Lower leg skin (tissue), 4 donors: ENCODE data around the gene AP2A1. TPM values are rescaled to one million over a fixed set of nuclear protein-coding genes. Genes with fewer than 3 reads are reported as not detected.

Source experiments
- DNase-seq, 2 donors: peaks; one replicate each; pipeline ENCODE4 v3.0.0-alpha.2; 2019; ENCODE audit warnings: low spot score in 2 of 2
- H3K4me3 ChIP-seq: fragments of 200-600 bp; sonication (generic); 2 replicates; pipeline ENCODE4 v1.5.1; 2017; ENCODE audit warnings: mild to moderate bottlenecking, low read depth; ENCODE audit not compliant: poor library complexity, severe bottlenecking
- POLR2A ChIP-seq, 2 donors: fragments of 450-650 bp; IDR thresholded peaks; one replicate each; pipeline ENCODE4 v1.6.1; 2016 to 2017; ENCODE audit warnings: antibody characterized with exemption in 2 of 2, mild to moderate bottlenecking in 1 of 2, moderate library complexity in 1 of 2
- WGBS, 2 donors: methylation state at CpG; one replicate each; pipeline ENCODE4 v1.1.5; 2018; 5-methylcytosine and 5-hydroxymethylcytosine counted together
- intact Hi-C: fragments of 100-400 bp; cut with DNase I; formaldehyde crosslinking; loops from one replicate; pipeline ENCODE4 v1.15.0; 2023; ENCODE audit warnings: low total_unique reads
- total RNA-seq, 4 donors: library from RNA; depleted of rRNA; stranded (reverse); fragments of >200 nt; gene quantifications; one replicate each; pipeline ENCODE4 v1.1.0, GENCODE V29; 2016
- TF ChIP-seq, protein P1 (sequence below), 3 donors: fragments of 450-650 bp; IDR thresholded peaks; one replicate each; pipeline ENCODE4 v1.5.1; 2016; ENCODE audit warnings: antibody characterized with exemption in 3 of 3, mild to moderate bottlenecking in 3 of 3, moderate library complexity in 2 of 3

The AP2A1 gene
- total RNA-seq, 4 donors from 2014 or later = 112 to 123 (median 116) TPM

DNA sequence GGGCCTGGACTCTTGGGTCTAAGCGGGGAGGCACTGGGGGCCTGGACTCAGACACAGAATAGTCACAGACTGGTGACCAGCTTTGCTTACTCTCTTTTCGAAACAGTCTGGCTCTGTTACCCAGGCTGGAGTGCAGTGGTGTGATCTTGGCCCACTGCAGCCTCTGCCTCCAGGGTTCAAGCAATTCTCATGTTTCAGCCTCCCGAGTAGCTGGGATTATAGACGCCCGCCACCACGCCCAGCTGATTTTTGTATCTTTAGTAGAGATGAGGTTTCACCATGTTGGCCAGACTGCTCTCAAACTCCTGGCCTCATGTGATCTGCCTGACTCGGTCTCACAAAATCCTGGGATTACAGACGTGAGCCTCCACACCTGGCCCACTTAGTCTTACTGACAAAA is 62.4 kb downstream of the AP2A1 start:
- H3K4me3 ChIP-seq = no peak overlapping the region
- TF ChIP-seq, protein P1, sequence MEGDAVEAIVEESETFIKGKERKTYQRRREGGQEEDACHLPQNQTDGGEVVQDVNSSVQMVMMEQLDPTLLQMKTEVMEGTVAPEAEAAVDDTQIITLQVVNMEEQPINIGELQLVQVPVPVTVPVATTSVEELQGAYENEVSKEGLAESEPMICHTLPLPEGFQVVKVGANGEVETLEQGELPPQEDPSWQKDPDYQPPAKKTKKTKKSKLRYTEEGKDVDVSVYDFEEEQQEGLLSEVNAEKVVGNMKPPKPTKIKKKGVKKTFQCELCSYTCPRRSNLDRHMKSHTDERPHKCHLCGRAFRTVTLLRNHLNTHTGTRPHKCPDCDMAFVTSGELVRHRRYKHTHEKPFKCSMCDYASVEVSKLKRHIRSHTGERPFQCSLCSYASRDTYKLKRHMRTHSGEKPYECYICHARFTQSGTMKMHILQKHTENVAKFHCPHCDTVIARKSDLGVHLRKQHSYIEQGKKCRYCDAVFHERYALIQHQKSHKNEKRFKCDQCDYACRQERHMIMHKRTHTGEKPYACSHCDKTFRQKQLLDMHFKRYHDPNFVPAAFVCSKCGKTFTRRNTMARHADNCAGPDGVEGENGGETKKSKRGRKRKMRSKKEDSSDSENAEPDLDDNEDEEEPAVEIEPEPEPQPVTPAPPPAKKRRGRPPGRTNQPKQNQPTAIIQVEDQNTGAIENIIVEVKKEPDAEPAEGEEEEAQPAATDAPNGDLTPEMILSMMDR (IDR thresholded peaks at IDR 0.05) = no peak
- no peak for TF ChIP-seq POLR2A (IDR thresholded peaks at IDR 0.05)
- intact Hi-C loops = no loop called here
- no peak for DNase-seq
- 88 to 93% methylated on average over 7 to 8 of the region's 8 CpGs for WGBS, 2 donors

DNA sequence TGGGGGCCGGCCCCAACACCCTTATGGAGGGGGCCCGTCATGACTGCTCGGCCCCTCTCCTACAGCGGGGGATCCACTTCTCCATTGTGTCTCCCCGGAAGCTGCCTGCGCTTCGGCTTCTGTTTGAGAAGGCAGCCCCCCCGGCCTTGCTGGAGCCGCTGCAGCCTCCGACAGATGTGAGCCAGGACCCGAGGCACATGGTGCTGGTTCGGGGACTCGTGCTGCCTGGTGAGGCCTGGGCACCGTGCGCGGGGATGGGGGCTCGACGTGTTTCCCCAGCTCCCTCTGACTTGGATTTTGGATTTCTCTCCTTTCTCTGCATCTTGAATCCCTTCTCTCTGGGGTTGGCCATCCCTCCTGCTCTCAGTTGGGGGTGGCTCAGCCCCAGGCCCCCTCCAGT is 62.9 kb downstream of the AP2A1 start:
- intact Hi-C loops = no loop called here
- 90 to 94% methylated on average over 15 to 18 of the region's 18 CpGs for WGBS, 2 donors
- TF ChIP-seq, protein P1 (IDR thresholded peaks at IDR 0.05) = no peak
- no peak for TF ChIP-seq POLR2A (IDR thresholded peaks at IDR 0.05)

DNA sequence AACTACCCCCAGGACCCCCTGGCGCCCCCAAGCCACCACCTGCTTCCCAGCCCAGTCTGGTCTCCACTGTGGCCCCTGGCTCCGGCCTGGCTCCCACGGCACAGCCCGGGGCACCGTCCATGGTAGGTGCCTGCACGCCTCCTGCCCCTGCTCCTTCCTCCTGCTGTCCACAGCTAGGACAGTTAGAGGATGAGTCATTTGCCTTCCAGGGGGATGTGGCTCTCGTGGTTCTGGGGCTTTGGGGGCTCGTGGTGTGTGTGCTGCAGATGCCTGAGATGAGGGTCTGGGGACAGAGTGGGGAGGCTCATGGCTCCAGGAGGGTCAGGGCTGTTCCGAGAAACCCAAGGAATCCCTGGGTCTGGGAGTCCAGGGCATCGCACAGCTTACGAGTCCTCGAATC is 64.0 kb downstream of the AP2A1 start:
- TF ChIP-seq POLR2A (IDR thresholded peaks at IDR 0.05) = no peak
- TF ChIP-seq, protein P1 (IDR thresholded peaks at IDR 0.05) = no peak
- intact Hi-C loops = no loop called here
- no peak overlapping the region for H3K4me3 ChIP-seq
- no peak for DNase-seq
- WGBS, 2 donors = 91% methylated on average over 10 to 12 of the region's 12 CpGs

More for the DNA sequence above, 62.9 kb downstream of the AP2A1 start:
- no peak for DNase-seq
- no peak overlapping the region for H3K4me3 ChIP-seq

DNA sequence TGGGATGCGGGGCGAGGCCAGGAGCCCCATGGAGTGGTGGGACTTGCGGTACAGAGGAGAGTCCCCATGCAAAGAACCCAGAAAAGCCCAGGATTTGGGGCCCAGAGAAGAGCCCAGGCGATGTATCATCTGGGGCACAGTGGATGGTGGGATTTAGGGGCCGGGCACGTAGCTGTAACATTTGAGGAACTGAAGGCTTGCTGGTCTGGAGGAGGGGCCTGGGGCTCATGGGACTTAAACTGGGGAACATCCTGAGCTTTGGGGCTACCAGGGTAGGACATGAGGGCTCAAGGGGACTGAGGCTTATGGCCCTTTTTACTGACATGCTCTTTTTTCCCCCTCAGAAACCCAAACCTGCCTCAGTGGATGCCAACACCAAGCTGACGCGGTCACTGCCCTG is 64.8 kb downstream of the AP2A1 start:
- intact Hi-C loops = no loop called here

DNA sequence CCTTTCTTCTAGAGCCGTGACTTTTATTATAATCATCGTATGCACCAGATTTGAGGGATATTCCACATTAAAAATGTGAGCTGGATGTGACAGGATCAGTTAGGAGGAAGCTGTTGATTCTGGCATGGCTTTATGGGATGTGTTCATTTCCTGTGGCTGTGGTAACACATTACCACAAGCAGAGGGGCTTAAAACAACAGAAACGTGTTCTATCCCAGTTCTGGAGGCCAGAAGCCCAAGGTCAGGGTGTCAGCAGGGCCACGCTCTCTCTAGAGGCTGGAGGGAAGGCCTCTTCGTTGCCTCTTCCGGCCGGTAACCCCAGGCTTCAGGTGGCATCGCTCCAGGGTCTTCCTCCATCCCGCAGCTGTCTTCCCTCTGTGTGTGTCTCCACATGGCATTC is 65.8 kb downstream of the AP2A1 start:
- intact Hi-C loops = no loop called here
- H3K4me3 ChIP-seq = no peak overlapping the region
- DNase-seq = no peak
- TF ChIP-seq, protein P1 (IDR thresholded peaks at IDR 0.05) = no peak
- no peak for TF ChIP-seq POLR2A (IDR thresholded peaks at IDR 0.05)
- WGBS, 2 donors = 73 to 80% methylated on average over 9 of the region's 9 CpGs

More for the DNA sequence above, 64.8 kb downstream of the AP2A1 start:
- no peak for TF ChIP-seq POLR2A (IDR thresholded peaks at IDR 0.05)
- TF ChIP-seq, protein P1 (IDR thresholded peaks at IDR 0.05) = no peak
- no peak for DNase-seq
- no peak overlapping the region for H3K4me3 ChIP-seq
- WGBS, 2 donors = 90 to 92% methylated on average over 8 of the region's 8 CpGs

DNA sequence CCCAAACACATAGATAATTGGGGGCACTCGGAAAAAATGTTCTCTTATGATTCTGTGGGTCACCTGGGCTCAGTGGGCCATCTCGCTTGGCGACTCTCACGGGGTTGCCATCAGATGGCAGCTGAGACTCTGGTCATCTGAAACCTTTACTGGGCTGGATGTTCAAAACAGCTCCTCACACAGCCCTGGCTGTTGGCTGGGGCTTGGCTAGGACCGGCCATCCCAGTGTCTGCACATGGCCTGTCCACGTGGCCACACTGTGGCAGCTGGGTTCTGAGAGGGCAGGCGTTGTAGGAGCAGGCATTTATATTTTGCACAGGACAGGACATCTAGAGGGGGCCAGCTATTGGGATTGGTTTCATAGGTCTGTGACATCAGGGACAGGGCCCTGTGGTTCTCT is 66.8 kb downstream of the AP2A1 start:
- DNase-seq = no peak
- WGBS, 2 donors = 96 to 97% methylated on average over 7 of the region's 7 CpGs
- intact Hi-C loops = no loop called here
- TF ChIP-seq, protein P1 (IDR thresholded peaks at IDR 0.05) = no peak
- TF ChIP-seq POLR2A (IDR thresholded peaks at IDR 0.05) = no peak
- H3K4me3 ChIP-seq = no peak overlapping the region
